IgD-negative memory B cell (primary cell): ENCODE data around the gene TNRC6B. TPM values are rescaled to one million over a fixed set of nuclear protein-coding genes. Genes with fewer than 3 reads are reported as not detected.
A peak's percentile ranks its signal among the peaks of the same experiment; 100 is the strongest.

ENCODE experiments used
- H3K27ac Mint-ChIP-seq, 3 donors: one replicate each; pipeline ENCODE4 v1.8.0; 2020 to 2022; ENCODE audit warnings: mild to moderate bottlenecking in 3 of 3, mixed read lengths in 3 of 3, moderate library complexity in 1 of 3
- H3K27me3 Mint-ChIP-seq: one replicate; pipeline ENCODE4 v1.8.0; 2021; ENCODE audit warnings: mixed read lengths
- H3K36me3 Mint-ChIP-seq: one replicate; pipeline ENCODE4 v1.8.0; 2020; ENCODE audit warnings: mild to moderate bottlenecking, mixed read lengths
- H3K4me1 Mint-ChIP-seq, 3 donors: one replicate each; pipeline ENCODE4 v1.8.0; 2020 to 2022; ENCODE audit warnings: mixed read lengths in 3 of 3, mild to moderate bottlenecking in 1 of 3
- H3K4me3 Mint-ChIP-seq, 4 donors: one replicate each; pipeline ENCODE4 v1.8.0; 2020 to 2022; ENCODE audit warnings: mild to moderate bottlenecking in 4 of 4, mixed read lengths in 4 of 4, moderate library complexity in 3 of 4
- H3K9me3 Mint-ChIP-seq, 3 donors: one replicate each; pipeline ENCODE4 v1.8.0; 2020 to 2021; ENCODE audit warnings: mixed read lengths in 3 of 3, mild to moderate bottlenecking in 1 of 3
- polyA plus RNA-seq: library from polyadenylated mRNA; unstranded; fragments of 300-500 nt; fragmentation: Illumina TruSeq; gene quantifications from one replicate; pipeline ENCODE4 v1.2.3, GENCODE V29; 2021

The TNRC6B gene
- polyA plus RNA-seq, 1 donor from 2014 or later: 143 TPM

GRCh38 chr22:40334899-40335298 lies 157.2 kb downstream of the TNRC6B start:
- peak overlapping the region; percentile 43 to 95 (median 74) for H3K27ac Mint-ChIP-seq
- H3K36me3 Mint-ChIP-seq: no peaks in the 10 kb centered on the region
- H3K4me3 Mint-ChIP-seq: peak overlapping the region in 2 of 4 donors; percentile 16 to 56

DNA sequence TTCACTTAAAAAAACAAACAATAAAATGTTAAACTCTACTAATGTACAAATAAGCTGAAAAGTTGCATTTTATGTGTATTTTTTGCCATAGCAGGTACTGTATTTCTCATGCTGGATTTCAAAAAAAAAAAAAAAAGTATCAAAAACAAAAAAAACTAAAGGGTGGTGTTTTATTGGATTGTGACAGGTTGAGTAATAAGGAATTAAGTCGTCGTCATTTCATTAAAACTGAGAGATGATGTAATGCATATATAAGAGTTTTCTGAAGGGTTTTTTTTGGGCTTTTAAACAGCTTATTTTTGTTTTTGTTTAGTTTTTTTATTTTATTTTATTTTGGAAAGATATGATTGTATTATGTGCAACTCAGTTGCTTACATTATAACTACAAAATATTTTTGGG lies 157.6 kb downstream of the TNRC6B start:
- H3K36me3 Mint-ChIP-seq: no peaks in the 10 kb centered on the region
- no peaks in the 10 kb centered on the region for H3K9me3 Mint-ChIP-seq
- H3K27ac Mint-ChIP-seq: peak overlapping the region in 2 of 3 donors; percentile 43 to 95
- H3K4me3 Mint-ChIP-seq: peak overlapping the region in 1 of 4 donors; percentile 56
- H3K4me1 Mint-ChIP-seq: peaks cover 26 to 43% (median 34%) of the 10 kb centered on the region in 3 donors
- no peaks in the 10 kb centered on the region for H3K27me3 Mint-ChIP-seq

More at GRCh38 chr22:40334899-40335298, 157.2 kb downstream of the TNRC6B start:
- Mint-ChIP-seq H3K4me1 (peaks cover 28 to 40% (median 31%) of the 10 kb centered on the region in 3 donors), H3K27me3 (no peaks in the 10 kb centered on the region), H3K9me3 (no peaks in the 10 kb centered on the region)

- H3K9me3 Mint-ChIP-seq: no peaks in the 10 kb centered on the region
- H3K27ac Mint-ChIP-seq: peak overlapping the region in 1 of 3 donors; percentile 67
- no peaks in the 10 kb centered on the region for H3K27me3 Mint-ChIP-seq
- peaks cover 20 to 43% (median 37%) of the 10 kb centered on the region in 3 donors for H3K4me1 Mint-ChIP-seq
- H3K36me3 Mint-ChIP-seq: no peaks in the 10 kb centered on the region
- peak overlapping the region in 1 of 4 donors; percentile 70 for H3K4me3 Mint-ChIP-seq
These were observed 162.3 kb downstream of the TNRC6B start for GRCh38 chr22:40340044-40340443.

- peak overlapping the region in 2 of 3 donors; percentile 29 to 82 for H3K27ac Mint-ChIP-seq
- peaks cover 14 to 36% (median 29%) of the 10 kb centered on the region in 3 donors for H3K4me1 Mint-ChIP-seq
- no peaks in the 10 kb centered on the region for H3K36me3 Mint-ChIP-seq
These were observed 163.9 kb downstream of the TNRC6B start for GRCh38 chr22:40341604-40342003.

DNA sequence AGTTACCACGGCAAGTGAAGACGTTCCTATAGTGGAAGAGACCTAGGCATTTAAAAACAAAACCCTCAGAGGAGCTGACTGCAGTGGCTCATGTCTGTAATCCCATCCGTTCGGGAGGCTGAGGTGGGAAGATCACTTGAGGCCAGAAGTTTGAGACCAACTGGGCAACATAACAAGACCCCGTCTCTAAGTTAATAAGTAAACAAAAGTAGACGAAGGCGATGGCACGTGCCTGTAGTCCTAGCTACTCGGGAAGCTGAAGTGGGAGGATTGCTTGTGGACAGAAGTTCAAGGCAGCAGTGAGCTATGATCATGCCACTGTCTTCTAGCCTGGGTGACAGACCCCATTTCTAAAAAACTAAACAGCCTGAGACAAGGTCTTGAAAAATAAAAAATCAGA lies 164.8 kb downstream of the TNRC6B start:
- Mint-ChIP-seq H3K4me1 (peaks cover 18 to 34% (median 33%) of the 10 kb centered on the region in 3 donors), H3K9me3 (no peaks in the 10 kb centered on the region), H3K27ac (peak overlapping the region in 2 of 3 donors; percentile 57 to 64), H3K27me3 (no peaks in the 10 kb centered on the region), H3K36me3 (no peaks in the 10 kb centered on the region), H3K4me3 (peak overlapping the region in 2 of 4 donors; percentile 65 to 84)

More at GRCh38 chr22:40341604-40342003, 163.9 kb downstream of the TNRC6B start:
- no peaks in the 10 kb centered on the region for H3K9me3 Mint-ChIP-seq
- H3K27me3 Mint-ChIP-seq: no peaks in the 10 kb centered on the region
- peak overlapping the region in 3 of 4 donors; percentile 49 to 84 (median 70) for H3K4me3 Mint-ChIP-seq

DNA sequence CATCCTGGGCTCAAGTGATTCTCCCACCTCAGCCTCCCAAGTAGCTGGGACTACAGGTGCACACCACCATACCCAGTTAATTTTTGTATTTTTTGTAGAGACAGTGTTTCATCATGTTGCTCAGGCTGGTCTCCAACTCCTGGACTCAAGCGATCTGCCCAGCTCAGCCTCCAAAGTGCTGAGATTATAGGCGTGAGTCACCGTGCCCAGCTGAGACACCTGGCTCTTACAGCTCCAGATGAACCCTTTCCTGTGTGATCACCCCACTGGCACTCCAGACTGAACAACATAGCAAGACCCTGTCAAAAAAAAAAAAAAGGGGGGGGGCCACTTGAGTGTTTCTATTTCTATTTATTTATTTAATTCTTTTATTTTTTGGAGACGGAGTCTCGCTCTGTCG lies 167.5 kb downstream of the TNRC6B start:
- H3K4me1 Mint-ChIP-seq: peaks cover 19 to 34% (median 27%) of the 10 kb centered on the region in 3 donors
- H3K4me3 Mint-ChIP-seq: peak overlapping the region; percentile 96 to 100 (median 100)
- peak overlapping the region; percentile 85 to 99 (median 87) for H3K27ac Mint-ChIP-seq
- no peaks in the 10 kb centered on the region for H3K27me3 Mint-ChIP-seq
- H3K36me3 Mint-ChIP-seq: no peaks in the 10 kb centered on the region
- H3K9me3 Mint-ChIP-seq: no peaks in the 10 kb centered on the region

GRCh38 chr22:40345815-40346184 lies 168.1 kb downstream of the TNRC6B start:
- H3K36me3 Mint-ChIP-seq: no peaks in the 10 kb centered on the region
- H3K27ac Mint-ChIP-seq: peak overlapping the region; percentile 87 to 99 (median 98)
- peak overlapping the region; percentile 96 to 100 (median 100) for H3K4me3 Mint-ChIP-seq
- peaks cover 19 to 33% (median 25%) of the 10 kb centered on the region in 3 donors for H3K4me1 Mint-ChIP-seq
- no peaks in the 10 kb centered on the region for H3K27me3 Mint-ChIP-seq
- no peaks in the 10 kb centered on the region for H3K9me3 Mint-ChIP-seq

GRCh38 chr22:40346185-40347118 lies 168.7 kb downstream of the TNRC6B start, which contains the start of gene ADSL:
Gene ADSL, plus strand, starts transcription at chr22:40346500. Its CDS starts 59 bp downstream, at chr22:40346559.
- Mint-ChIP-seq H3K4me1 (peaks cover 18 to 33% (median 25%) of the 10 kb centered on the region in 3 donors), H3K27me3 (no peaks in the 10 kb centered on the region), H3K4me3 (peak within 1 kb of the TSS; percentile 96 to 100 (median 100)), H3K36me3 (no peaks in the 10 kb centered on the region), H3K9me3 (no peaks in the 10 kb centered on the region), H3K27ac (peak within 1 kb of the TSS; percentile 87 to 99 (median 98))

- Mint-ChIP-seq H3K4me3 (peak overlapping the region; percentile 96 to 100 (median 100)), H3K4me1 (peaks cover 14 to 28% (median 18%) of the 10 kb centered on the region in 3 donors), H3K27ac (peak overlapping the region; percentile 46 to 98 (median 87)), H3K36me3 (peaks cover 2% of the 10 kb centered on the region), H3K27me3 (no peaks in the 10 kb centered on the region), H3K9me3 (no peaks in the 10 kb centered on the region)
These were observed 169.6 kb downstream of the TNRC6B start for GRCh38 chr22:40347300-40347699.

GRCh38 chr22:40348025-40348658 lies 170.4 kb downstream of the TNRC6B start:
- Mint-ChIP-seq H3K27me3 (no peaks in the 10 kb centered on the region), H3K4me1 (peaks cover 11 to 23% (median 14%) of the 10 kb centered on the region in 3 donors), H3K4me3 (peak overlapping the region; percentile 96 to 100 (median 100)), H3K9me3 (no peaks in the 10 kb centered on the region), H3K27ac (peak overlapping the region; percentile 46 to 98 (median 87)), H3K36me3 (peaks cover 5% of the 10 kb centered on the region)

- Mint-ChIP-seq H3K4me3 (no peak overlapping the region), H3K9me3 (no peaks in the 10 kb centered on the region), H3K27me3 (no peaks in the 10 kb centered on the region), H3K36me3 (peaks cover 6% of the 10 kb centered on the region), H3K4me1 (peaks cover 4 to 10% (median 5%) of the 10 kb centered on the region in 3 donors), H3K27ac (no peak overlapping the region)
These were observed 175.0 kb downstream of the TNRC6B start for GRCh38 chr22:40352763-40353162.

GRCh38 chr22:40361100-40361499 lies 183.4 kb downstream of the TNRC6B start:
- H3K36me3 Mint-ChIP-seq: no peaks in the 10 kb centered on the region
- H3K9me3 Mint-ChIP-seq: no peaks in the 10 kb centered on the region
- no peaks in the 10 kb centered on the region for H3K27me3 Mint-ChIP-seq
- no peak overlapping the region for H3K27ac Mint-ChIP-seq
- no peaks in the 10 kb centered on the region for H3K4me1 Mint-ChIP-seq
- no peak overlapping the region for H3K4me3 Mint-ChIP-seq

- Mint-ChIP-seq H3K27me3 (no peaks in the 10 kb centered on the region), H3K36me3 (no peaks in the 10 kb centered on the region), H3K4me3 (peak overlapping the region in 1 of 4 donors; percentile 81), H3K4me1 (peaks cover 0 to under 1% (median 0%) of the 10 kb centered on the region in 3 donors), H3K27ac (no peak overlapping the region), H3K9me3 (no peaks in the 10 kb centered on the region)
These were observed 185.3 kb downstream of the TNRC6B start for GRCh38 chr22:40363059-40363458.

- H3K4me3 Mint-ChIP-seq: peak overlapping the region in 1 of 4 donors; percentile 11
- no peaks in the 10 kb centered on the region for H3K36me3 Mint-ChIP-seq
- no peaks in the 10 kb centered on the region for H3K27me3 Mint-ChIP-seq
- H3K9me3 Mint-ChIP-seq: no peaks in the 10 kb centered on the region
- no peak overlapping the region for H3K27ac Mint-ChIP-seq
- peaks cover 0 to 4% (median 0%) of the 10 kb centered on the region in 3 donors for H3K4me1 Mint-ChIP-seq
These were observed 186.7 kb downstream of the TNRC6B start for GRCh38 chr22:40364431-40364830.

- Mint-ChIP-seq H3K27me3 (no peaks in the 10 kb centered on the region), H3K36me3 (no peaks in the 10 kb centered on the region), H3K4me3 (peak overlapping the region in 1 of 4 donors; percentile 9), H3K27ac (peak overlapping the region in 1 of 3 donors; percentile 80), H3K9me3 (no peaks in the 10 kb centered on the region), H3K4me1 (peaks cover 2 to 6% (median 3%) of the 10 kb centered on the region in 3 donors)
These were observed 188.3 kb downstream of the TNRC6B start for GRCh38 chr22:40366068-40366467.
